TTC549 (cell line): ENCODE results near the gene KCNJ3.

Source experiments
- FAIRE-seq: peaks from 2 replicates; lab custom pipeline; 2012; peaks lifted over from hg19 to GRCh38; lab: Jason Lieb, UNC

KCNJ3 gene

GRCh38 chr2:154698296-154698720 lies at the start of gene KCNJ3:
Gene KCNJ3 (plus strand): TSS chr2:154698695. CDS start chr2:154698776, 81 bp downstream.
- no peak for FAIRE-seq

- FAIRE-seq: no peak
These were observed 43.0 kb upstream of the KCNJ3 start for GRCh38 chr2:154655499-154655898.

GRCh38 chr2:154658854-154659253 lies 39.6 kb upstream of the KCNJ3 start:
- no peak for FAIRE-seq

GRCh38 chr2:154664248-154664647 lies 34.2 kb upstream of the KCNJ3 start:
- no peak for FAIRE-seq

GRCh38 chr2:154670083-154670482 lies 28.4 kb upstream of the KCNJ3 start:
- FAIRE-seq: no peak

GRCh38 chr2:154673694-154674093 lies 24.8 kb upstream of the KCNJ3 start:
- FAIRE-seq: no peak

GRCh38 chr2:154677401-154677800 lies 21.1 kb upstream of the KCNJ3 start:
- no peak for FAIRE-seq

GRCh38 chr2:154681741-154682140 lies 16.8 kb upstream of the KCNJ3 start:
- no peak for FAIRE-seq

- no peak for FAIRE-seq
These were observed 12.3 kb upstream of the KCNJ3 start for GRCh38 chr2:154686162-154686561.

GRCh38 chr2:154688373-154688772 lies 10.1 kb upstream of the KCNJ3 start:
- no peak for FAIRE-seq

- FAIRE-seq: no peak
These were observed 9.3 kb upstream of the KCNJ3 start for GRCh38 chr2:154689158-154689557.

- FAIRE-seq: no peak
These were observed 5.6 kb upstream of the KCNJ3 start for GRCh38 chr2:154692927-154693326.

GRCh38 chr2:154693741-154694340 lies 4.7 kb upstream of the KCNJ3 start:
- no peak for FAIRE-seq

- FAIRE-seq: no peak
These were observed 3.6 kb upstream of the KCNJ3 start for GRCh38 chr2:154694881-154695280.

- FAIRE-seq: no peak
These were observed 2.1 kb upstream of the KCNJ3 start for GRCh38 chr2:154696369-154696768.

- FAIRE-seq: no peak
These were observed 1.6 kb upstream of the KCNJ3 start for GRCh38 chr2:154696810-154697417.

GRCh38 chr2:154697418-154698252 lies 860 bp upstream of the KCNJ3 start:
- FAIRE-seq: no peak

GRCh38 chr2:154698721-154699574 lies 453 bp downstream of the KCNJ3 start:
- FAIRE-seq: no peak

- no peak for FAIRE-seq
These were observed 1.1 kb downstream of the KCNJ3 start for GRCh38 chr2:154699575-154699930.

GRCh38 chr2:154700136-154700535 lies 1.6 kb downstream of the KCNJ3 start:
- FAIRE-seq: no peak

GRCh38 chr2:154704991-154705390 lies 6.5 kb downstream of the KCNJ3 start:
- FAIRE-seq: no peak

GRCh38 chr2:154706660-154707059 lies 8.2 kb downstream of the KCNJ3 start:
- FAIRE-seq: no peak
